Cerebellar nuclear complex (tissue), 1 donor: ENCODE data around the gene SPINK5.

Source experiments
- DNase-seq, 2 experiments: peaks; one replicate each; lab custom pipeline; 2025; lab: John Stamatoyannopoulos, UW

SPINK5 gene

GRCh38 chr5:148094336-148094735 lies 30.6 kb downstream of the SPINK5 start:
- DNase-seq, result no peak

- DNase-seq, result no peak
Measured at GRCh38 chr5:148104226-148104625, 40.4 kb downstream of the SPINK5 start.

GRCh38 chr5:148107608-148108007 lies 43.8 kb downstream of the SPINK5 start:
- DNase-seq, result no peak

- DNase-seq, result no peak
Measured at GRCh38 chr5:148113243-148113642, 49.5 kb downstream of the SPINK5 start.

- no peak for DNase-seq
Measured at GRCh38 chr5:148120317-148120716, 56.5 kb downstream of the SPINK5 start.

GRCh38 chr5:148125641-148126040 lies 61.9 kb downstream of the SPINK5 start:
- DNase-seq, result no peak

GRCh38 chr5:148135091-148136048 lies 71.6 kb downstream of the SPINK5 start:
- DNase-seq, result no peak

GRCh38 chr5:148140846-148141245 lies 77.1 kb downstream of the SPINK5 start:
- DNase-seq, result no peak

- DNase-seq, result no peak
Measured at GRCh38 chr5:148141645-148142044, 77.9 kb downstream of the SPINK5 start.

- DNase-seq, result no peak
Measured at GRCh38 chr5:148145916-148146315, 82.1 kb downstream of the SPINK5 start.

GRCh38 chr5:148146487-148146886 lies 82.7 kb downstream of the SPINK5 start:
- DNase-seq, result no peak

GRCh38 chr5:148147415-148147814 lies 83.6 kb downstream of the SPINK5 start:
- no peak for DNase-seq

- no peak for DNase-seq
Measured at GRCh38 chr5:148151872-148152271, 88.1 kb downstream of the SPINK5 start.

GRCh38 chr5:148152781-148153180 lies 89.0 kb downstream of the SPINK5 start:
- DNase-seq, result no peak

GRCh38 chr5:148156609-148157008 lies 92.8 kb downstream of the SPINK5 start:
- no peak for DNase-seq

GRCh38 chr5:148162038-148162437 lies 98.3 kb downstream of the SPINK5 start:
- no peak for DNase-seq

- no peak for DNase-seq
Measured at GRCh38 chr5:148163345-148163744, 99.6 kb downstream of the SPINK5 start.

GRCh38 chr5:148166550-148167283 lies 102.9 kb downstream of the SPINK5 start:
- no peak for DNase-seq

GRCh38 chr5:148168246-148168645 lies 104.5 kb downstream of the SPINK5 start, which contains the start of gene SPINK14:
TSS of gene SPINK14 (plus strand) at chr5:148168546. CDS start at chr5:148169733, 1,187 bp downstream.
- no peak for DNase-seq

GRCh38 chr5:148172377-148172776 lies 108.6 kb downstream of the SPINK5 start:
- no peak for DNase-seq

GRCh38 chr5:148176480-148176879 lies 112.7 kb downstream of the SPINK5 start:
- DNase-seq, result no peak

- no peak for DNase-seq
Measured at GRCh38 chr5:148177207-148177606, 113.4 kb downstream of the SPINK5 start.
